Measurements from ENCODE around the gene TRIAP1.

Gene TRIAP1

DNA sequence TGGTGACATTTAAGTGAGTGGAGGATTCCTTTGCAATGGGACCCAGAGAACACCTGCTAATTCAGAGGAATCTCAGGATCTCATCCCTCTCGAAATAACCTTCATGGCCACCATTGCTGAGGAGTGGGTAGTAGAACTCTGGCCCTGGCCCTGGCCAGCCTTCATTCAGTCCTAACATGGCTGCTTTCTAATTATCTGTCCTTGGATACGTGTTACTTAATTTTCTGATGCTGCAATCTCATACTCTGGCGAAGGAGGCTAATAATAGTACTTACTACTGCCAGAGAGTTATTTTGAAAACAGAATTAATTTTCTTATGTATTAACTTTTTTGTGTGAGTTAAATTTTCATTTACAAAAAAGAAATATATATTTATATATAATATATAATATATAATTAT, 20.4 kb downstream of the TRIAP1 start:
- no peak for DNase-seq

DNA sequence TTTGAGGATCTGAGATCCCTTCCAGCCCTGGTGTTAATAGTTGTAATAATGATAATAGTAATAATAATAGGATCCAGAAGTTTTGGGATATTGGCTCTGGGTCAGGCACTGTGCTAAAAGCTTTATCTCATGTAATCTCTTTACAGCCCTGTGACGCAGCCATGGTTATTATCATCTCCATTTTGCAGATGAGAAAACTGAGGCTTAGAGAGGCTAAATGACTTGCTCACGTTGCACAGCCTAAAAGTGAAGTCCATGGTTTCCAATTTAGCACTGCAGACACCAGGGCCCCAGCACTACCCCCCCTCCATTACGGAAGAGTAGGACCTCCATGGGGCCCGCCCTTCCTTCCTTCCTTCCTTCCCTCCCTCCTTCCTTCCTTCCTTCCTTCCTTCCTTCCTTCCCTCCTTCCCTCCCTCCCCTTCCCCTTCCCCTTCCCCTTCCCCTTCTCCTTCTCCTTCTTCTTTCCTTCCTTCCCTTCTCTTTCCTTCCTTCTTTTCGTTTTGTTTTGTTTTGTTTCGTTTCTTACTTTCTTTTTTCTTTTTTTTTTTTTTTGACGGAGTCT, 23.2 kb downstream of the TRIAP1 start:
- DNase-seq, result no peak

- DNase-seq, result no peak
Measured at GRCh38 chr12:120421701-120422100, 24.5 kb downstream of the TRIAP1 start.

DNA sequence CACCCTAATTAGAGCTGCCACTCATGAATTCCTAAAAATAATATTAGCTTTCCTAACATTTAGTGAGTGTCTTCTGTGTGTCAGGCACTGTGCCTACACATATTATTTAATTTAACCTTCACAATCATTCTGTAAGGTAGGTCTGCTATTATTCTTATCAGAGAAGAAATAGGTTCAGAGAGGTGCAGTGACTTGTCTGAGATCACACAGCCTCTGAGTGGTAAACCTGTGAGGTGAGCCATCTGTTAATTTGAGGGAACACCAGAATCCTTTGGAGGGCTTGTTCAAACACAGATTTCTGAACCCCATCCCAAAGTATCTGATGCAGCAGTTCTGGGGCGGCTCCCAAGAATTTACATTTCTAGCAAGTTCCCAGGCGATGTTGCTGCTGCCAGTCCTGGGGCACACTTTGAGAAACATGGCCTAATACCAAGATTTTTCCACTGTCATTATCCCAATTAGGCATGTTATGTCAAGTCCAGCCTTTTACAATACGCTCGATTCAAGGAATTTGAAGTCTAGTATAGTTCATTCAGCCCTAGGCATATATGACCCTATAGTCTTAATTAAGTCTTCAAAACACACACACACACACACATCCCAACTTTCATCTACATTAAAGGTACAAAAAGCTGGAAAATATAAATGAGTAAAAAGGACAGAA, 28.1 kb downstream of the TRIAP1 start:
- DNase-seq, result no peak

GRCh38 chr12:120416490-120417216, 29.5 kb downstream of the TRIAP1 start:
- DNase-seq, result no peak

- no peak for DNase-seq
Measured at GRCh38 chr12:120413901-120414695, 32.1 kb downstream of the TRIAP1 start.

DNA sequence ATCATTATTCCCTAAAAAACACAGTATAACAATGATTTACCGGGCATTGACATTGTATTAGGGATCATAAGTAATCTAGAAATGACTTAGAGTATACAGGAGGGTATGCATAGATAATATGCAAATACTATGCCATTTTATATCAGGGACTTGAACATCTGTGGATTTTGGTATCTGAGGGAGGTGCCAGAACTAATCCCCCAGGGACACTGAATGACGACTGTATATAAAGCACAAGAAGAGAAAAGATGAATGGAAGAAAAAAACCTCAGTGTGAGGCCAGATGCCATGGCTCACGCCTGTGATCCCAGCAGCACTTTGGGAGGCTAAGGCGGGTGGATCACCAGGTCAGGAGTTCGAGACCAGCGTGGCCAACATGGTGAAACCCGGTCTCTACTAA, 33.8 kb downstream of the TRIAP1 start:
- DNase-seq, result no peak

- DNase-seq, result no peak
Measured at GRCh38 chr12:120408771-120409170, 37.4 kb downstream of the TRIAP1 start.

- DNase-seq, result no peak
Measured at GRCh38 chr12:120406553-120406952, 39.6 kb downstream of the TRIAP1 start.

DNA sequence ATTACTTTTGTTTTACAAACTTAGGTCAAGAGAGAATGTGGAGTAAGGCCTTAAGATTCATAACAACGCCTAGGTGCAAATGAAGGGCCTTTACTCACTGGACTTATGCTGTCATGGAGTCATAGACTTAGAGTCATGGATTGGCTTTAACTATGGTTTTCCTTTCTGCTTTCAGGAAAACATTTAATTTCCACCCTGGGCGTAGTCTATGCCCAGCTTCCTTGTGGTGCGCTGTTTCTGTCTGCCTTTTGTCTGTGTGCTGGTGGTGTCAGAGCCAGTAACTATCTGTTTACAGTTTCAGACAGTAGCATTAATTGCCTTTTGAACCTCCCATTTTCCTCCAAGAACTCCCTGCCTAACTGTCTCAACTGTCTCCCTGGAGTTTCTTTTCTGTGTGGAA, 40.1 kb downstream of the TRIAP1 start:
- DNase-seq, result no peak

GRCh38 chr12:120404271-120404670, 41.9 kb downstream of the TRIAP1 start:
- DNase-seq, result no peak

DNA sequence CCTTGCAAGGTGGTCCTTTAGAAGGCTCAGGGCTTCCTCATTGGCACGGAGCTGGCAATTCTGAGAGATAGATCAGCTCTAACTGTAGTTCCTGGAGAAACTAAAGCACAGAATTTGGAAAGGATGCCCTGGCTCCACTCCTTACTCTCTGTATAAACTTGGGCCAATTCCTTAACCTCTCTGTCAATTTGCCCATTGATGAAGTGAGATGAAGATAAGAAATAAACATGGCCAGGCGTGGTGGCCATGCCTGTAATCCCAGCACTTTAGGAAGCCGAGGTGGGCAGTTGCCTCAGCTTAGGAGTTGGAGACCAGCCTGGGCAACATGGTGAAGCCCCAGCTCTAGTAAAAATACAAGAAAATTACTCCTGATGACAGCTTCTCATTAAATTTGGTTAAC, 42.3 kb downstream of the TRIAP1 start:
- DNase-seq, result no peak

DNA sequence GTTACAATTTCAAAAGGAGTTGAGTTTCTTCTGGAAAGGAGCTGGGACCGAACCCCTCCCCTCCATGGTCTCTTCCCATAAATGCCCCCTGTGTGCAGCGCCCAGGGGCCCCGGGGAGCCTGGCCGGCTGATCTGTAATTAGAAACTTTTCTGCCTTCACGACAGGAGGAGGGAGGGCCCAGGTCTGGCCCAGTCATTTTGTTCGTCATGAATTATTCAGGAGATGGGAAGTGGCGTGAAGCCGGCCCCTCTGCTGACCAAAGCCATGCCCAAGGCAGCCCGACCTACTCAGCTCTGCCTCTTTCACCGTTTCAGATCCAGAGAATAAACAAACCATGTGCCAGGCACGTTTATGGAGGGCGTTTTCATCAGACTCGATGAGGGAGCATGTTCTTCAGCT, 44.0 kb downstream of the TRIAP1 start:
- DNase-seq, result no peak

- no peak for DNase-seq
Measured at GRCh38 chr12:120399531-120399930, 46.7 kb downstream of the TRIAP1 start.

DNA sequence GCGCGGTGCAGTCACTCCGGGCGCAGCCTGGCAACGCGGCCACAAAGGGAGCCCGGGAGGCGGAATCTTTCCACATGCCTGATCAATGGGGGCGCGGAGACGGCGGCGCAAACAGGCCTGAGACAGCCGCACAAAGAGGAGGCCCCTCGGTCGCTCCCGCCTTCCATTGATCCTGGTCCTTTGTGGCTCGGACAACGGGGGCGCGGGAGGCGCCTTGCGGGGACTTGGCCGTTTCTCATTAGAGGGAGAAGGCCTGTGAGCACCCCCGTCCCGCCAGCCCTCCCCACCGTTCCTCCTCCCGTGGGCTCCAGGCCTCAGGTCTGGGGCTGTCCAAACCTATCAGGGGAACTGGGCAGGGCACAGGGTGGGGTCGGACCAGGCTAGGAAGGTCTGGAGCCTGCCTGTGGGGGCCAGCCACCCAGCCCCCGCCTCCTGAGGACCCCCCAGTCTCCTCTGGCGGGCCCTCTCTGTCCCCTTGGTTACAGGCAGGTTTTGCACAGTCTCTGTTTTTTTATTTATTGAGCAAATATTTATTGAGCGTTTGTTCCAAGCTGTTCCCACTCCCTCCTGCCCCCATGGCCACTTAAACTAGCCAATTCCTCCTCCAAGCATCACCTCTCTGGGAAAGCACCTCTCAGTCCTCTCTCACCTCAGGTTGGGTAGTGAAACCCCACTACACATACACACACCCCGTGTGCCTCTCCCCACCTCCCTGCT, 48.2 kb downstream of the TRIAP1 start:
- no peak for DNase-seq

DNA sequence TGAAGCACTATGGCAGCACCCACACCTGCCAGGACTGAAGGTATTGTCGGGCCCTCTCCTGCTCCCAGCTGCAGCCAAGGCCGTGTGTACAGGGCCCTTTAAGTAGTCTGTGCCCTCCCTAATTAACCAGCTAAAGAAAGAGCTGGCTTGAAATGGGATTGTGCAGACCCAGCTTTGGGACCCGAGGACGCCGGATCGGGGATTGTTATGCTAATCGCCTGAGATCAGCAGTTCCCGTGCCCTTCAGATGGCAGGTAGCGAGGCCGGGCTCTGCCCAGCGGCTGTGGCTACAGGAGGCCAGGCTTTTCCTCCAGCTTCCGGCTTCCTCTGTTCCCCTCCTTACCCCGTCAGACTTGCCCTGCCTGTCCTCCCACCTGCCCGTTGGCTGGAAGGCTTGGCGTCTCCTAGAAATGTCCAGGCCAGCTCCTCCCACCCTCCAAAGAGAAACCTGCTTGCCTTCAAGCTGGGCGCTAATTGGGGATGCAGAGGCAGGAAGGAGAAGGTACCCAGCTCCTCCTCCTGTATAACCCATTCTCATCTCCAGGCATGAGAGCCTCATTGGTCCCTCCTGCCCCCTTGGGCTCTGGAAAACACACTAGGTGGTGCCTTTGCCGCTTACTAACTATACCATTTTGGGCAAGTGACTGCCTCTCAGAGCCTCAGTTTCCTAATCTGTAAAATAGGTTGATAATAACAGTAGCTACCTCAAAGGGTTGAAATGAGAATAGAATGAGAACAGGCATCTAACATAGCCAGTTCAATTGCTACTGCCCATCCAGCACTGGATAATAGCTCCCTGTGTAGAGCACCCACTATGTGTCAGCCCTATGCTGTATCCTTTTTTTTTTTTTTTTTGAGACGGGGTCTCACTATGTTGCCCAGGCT, 51.5 kb downstream of the TRIAP1 start:
- no peak for DNase-seq

Data from OCI-M1 (cell line).